CD4-positive, alpha-beta T cell treated with Interleukin-17A for 1 hour (primary cell): ENCODE measurements around the gene SLC2A3.
"Not testable (repeated sequence)": the region's sequence is repeated elsewhere in the genome, so short reads cannot be mapped to it uniquely, and the experiment has no call there.

Source experiments
- DNase-seq: peaks from one replicate; pipeline ENCODE4 v3.0.0-alpha.2; 2020

The SLC2A3 gene

GRCh38 chr12:7915661-7916403 is 20.2 kb downstream of the SLC2A3 start:
- no peak for DNase-seq

DNA sequence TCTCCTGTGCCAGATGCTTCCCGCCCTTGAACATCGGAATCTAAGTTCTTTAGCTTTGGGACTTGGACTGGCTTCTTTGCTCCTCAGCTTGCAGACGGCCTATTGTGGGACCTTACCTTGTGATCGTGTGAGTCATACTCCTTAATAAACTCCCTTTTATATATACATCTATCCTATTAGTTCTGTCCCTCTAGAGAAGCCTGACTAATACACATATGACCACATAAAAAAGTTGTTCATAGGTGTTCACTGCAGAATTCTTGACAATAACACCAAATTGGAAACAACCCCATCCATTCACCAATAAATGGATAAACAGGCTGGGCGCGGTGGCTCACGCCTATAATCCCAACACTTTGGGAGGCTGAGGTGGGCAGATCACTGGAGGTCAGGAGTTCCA is 25.9 kb downstream of the SLC2A3 start:
- not testable (repeated sequence) for DNase-seq

DNA sequence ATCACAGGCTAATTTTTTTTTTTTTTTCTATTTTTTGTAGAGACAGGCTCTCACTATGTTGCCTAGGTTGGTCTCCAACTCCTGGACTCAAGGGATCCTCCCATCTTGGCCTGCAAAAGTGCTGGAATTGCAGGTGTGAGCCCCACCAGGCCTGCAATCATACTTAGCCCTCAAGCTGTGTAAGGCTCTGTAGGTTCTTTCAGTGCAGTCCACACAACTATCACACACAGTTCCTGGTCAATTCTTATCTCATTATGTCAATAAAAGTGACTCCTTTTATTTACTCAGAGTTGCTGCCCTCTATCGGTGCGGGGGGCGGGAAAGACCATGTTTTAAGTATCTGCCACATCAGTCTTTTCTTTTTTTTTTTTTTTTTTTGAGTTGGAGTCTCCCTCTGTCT is 29.0 kb downstream of the SLC2A3 start:
- no peak for DNase-seq

DNA sequence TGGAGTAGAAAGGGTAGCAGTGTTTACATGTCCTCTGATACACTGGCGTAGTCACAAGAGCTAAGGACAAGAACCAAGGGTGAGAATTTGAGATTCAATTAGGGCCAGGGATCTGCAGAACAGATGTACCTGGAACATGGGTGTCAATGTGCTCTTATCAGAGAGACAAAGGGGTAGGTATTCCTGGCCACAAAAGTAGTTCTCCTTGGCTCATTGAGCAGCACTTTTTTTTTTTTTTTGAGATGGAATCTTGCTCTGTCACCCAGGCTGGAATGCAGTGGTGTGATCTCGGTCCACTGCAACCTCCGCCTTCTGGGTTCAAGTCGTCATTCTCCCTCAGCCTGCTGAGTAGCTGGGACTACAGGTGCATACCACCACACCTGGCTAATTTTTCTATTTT is 29.7 kb downstream of the SLC2A3 start:
- DNase-seq, result not testable (repeated sequence)

DNA sequence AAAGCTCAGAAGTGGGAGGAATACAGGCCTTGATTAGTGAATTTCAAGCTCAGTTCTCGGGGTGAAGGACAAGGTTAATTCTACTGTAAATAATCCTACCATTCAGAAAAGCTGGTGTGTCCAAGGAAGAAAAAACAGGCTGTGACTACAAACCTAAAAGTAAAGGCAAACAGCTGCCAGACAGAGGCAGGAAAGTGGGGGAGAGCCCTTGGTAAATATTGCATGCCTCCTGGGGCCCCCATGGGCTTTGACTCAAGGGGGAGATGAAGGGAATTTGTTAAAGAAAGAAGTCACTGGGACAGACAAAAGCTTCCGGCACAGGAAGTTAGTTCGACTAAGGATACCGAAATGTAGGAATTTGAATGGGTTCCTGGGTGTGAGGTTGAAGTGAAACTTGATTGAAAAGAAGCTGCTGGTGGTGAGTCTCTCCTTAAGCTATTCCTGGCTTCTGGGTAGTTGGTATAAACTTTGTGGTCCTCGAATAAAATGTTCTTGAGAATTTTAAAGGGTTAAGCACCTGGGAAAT is 30.3 kb downstream of the SLC2A3 start:
- not testable (repeated sequence) for DNase-seq

- DNase-seq, result no peak
Measured at GRCh38 chr12:7905071-7905470, 30.9 kb downstream of the SLC2A3 start.

- DNase-seq, result not testable (repeated sequence)
Measured at GRCh38 chr12:7902416-7902815, 33.6 kb downstream of the SLC2A3 start.

DNA sequence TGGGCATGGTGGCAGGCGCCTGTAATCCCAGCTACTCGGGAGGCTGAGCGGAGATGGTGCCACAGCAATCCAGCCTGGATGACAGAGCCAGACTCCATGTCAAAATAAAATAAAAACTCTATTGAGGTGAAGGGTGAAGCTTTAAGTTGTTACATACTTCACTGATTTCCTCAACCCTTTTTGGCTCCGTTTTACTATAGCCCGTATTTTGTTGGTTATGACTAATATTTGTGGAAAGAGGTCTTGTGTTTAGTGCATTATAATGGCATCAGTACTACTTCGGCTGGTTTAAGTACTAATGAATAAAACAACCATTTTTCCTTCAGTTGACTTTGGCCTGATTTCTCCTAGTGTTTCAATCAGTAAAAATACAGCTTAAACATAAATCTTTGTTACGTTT is 36.2 kb downstream of the SLC2A3 start:
- no peak for DNase-seq

GRCh38 chr12:7896726-7897125 is 39.3 kb downstream of the SLC2A3 start:
- not testable (repeated sequence) for DNase-seq

GRCh38 chr12:7892186-7892980 is 43.6 kb downstream of the SLC2A3 start:
- DNase-seq, result no peak

DNA sequence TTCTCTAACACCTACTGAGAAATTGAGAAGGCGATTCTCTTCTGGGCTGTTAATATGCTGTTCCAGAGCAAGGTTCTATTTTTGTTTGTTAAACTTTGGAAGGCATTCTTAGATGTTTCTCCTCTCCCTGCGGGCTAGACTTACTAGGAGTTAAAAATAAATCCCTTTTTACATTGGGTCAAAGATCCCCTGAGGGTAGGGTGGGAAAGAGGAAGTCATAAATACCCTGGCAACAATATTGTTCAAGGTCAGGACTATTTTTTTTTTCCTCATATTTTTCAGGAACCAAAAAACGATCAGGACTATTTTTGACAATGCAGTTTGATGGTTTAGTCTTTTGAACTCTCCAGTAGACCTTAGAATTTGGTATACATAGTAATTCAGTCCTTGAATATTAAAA is 51.3 kb downstream of the SLC2A3 start:
- no peak for DNase-seq

DNA sequence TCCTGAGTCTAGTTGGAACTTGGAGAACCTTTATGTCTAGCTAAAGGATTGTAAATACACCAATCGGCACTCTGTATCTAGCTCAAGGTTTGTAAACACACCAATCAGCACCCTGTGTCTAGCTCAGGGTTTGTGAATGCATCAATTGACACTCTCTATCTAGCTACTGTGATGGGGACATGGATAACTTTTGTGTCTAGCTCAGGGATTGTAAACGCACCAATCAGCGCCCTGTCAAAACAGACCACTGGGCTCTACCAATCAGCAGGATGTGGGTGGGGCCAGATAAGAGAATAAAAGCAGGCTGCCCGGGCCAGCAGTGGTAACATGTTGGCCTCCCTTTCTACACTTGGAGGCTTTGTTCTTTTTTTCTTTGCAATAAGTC is 54.3 kb downstream of the SLC2A3 start:
- not testable (repeated sequence) for DNase-seq

GRCh38 chr12:7880952-7881735 is 54.8 kb downstream of the SLC2A3 start:
- not testable (repeated sequence) for DNase-seq

DNA sequence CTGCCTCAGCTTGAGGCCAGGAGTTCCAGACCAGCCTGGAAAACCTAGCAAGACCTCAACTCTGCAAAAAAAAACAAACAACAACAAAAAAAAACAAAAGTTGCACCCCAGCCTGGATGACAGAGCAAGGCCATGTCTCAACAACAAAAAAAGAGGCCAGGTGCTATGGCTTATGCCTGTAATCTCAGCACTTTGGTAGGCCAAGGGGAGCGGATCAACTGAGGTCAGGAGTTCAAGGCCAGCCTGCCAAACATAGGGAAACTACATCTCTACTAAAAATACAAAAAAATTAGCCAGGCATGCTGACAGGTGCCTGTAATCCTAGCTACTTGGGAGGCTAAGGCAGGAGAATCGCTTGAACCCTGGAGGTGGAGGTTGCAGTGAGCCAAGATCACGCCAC is 56.7 kb downstream of the SLC2A3 start:
- DNase-seq, result no peak

DNA sequence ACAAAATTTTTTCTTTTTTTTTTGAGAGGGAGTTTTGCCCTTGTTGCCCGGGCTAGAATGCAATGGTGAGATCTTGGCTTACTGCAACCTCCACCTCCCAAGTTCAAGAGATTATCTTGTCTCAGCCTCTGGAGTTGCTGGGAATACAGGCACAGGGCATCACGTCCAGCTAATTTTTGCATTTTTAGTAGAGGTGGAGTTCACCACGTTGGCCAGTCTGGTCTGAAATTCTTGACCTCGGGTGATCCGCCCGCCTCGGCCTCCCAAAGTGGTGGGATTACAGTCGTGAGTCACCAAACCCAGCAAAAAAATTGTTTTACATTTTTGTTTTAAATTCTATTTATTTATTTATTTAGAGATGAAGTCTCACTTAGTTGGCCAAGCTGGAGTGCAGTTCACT is 58.6 kb downstream of the SLC2A3 start:
- DNase-seq, result no peak

DNA sequence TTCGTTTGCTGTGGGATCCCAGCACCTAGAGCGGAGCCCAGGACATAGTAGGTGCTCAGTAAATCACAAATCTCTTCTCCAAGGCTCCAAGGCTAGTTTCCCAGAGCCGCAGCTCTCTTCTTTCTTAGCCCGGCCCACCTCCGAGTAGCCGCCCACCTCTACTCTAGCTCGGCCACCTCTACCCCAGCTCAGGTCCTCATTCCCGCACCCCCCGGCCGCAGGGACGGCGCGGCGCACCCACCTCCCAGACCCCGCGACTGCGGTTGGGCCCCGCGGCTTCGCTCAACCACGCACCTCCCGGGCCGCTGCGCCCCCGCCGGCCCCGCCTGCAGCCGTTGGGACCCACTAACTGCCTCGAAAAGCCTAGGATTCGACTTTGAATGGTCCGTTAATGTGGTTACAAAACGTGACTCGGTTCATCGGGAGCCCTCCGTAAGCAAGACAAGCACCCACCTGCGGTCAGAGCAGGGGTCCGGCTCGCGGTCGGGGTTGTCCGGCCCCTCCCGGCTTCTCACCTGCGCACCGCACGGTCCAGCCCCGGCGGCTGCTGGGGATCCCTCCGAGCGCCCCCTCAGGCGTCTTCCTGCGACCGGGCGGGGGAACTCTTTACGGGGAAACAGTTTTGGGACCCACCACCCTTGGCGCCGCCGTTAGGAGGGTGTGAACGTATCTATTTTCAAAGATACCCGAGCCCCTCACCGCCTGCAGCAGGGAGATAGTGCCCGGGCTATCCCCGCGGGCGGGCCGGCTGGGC is 63.2 kb downstream of the SLC2A3 start, which contains the start of gene SLC2A14:
Gene SLC2A14 (minus strand): TSS at position 350 of the 754 bp plus-strand sequence. CDS start 3,035 bp downstream, outside the sequence.
- no peak for DNase-seq

DNA sequence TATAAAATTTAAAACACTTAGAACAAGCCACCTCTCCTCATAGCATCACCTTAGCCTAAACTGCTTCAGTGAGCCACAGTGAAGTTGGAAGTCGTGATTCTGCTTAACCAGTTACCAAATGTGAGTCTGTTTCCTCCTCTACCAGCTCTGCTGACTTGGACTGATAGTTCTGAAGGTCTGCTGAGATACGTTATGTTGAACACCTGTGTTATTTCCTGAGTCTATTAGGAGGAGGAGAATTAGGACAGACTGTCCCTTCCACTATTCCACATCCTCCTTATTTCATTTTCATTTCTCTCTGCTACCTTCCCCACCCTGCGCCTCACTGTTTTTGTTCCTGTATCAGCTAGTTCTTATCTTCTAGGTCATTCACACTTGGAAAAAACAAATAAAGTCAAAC is 65.7 kb downstream of the SLC2A3 start:
- no peak for DNase-seq
